Choroid plexus epithelial cell (primary cell): ENCODE results near the gene PANK2.

Experiments
- DNase-seq: peaks from one replicate; pipeline ENCODE4 v3.0.0-alpha.2; 2010; ENCODE audit warnings: low read depth
- H3K4me3 ChIP-seq: 2 replicates; pipeline ENCODE4 v1.5.1; 2011; ENCODE audit warnings: low read depth, mild to moderate bottlenecking, control low read depth, low read length, moderate library complexity
- TF ChIP-seq, protein P1 (sequence below): conservative IDR thresholded peaks from 2 replicates; pipeline ENCODE4 v1.5.1; 2011; ENCODE audit warnings: low read depth, mild to moderate bottlenecking, control low read depth, inconsistent platforms, low read length, moderate library complexity

The PANK2 gene

DNA sequence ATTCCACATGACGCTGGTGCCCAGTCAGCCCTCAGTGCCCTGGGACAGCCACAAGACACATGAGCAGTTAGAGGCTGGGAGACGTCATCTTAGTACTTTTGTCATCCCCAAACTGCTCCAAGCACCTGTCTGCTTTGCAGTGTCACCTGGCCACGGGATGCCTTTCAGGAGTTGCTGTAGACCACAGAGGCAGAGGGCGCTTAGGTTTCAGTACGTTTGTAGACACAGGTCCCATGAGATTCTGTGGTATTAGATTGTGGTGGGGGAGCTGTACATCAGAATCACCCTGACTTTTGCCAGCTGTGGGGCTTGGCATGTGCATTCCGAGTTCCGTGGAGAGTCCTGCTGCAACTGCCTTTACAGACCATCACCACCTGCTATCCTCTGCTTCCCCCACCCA, 25.9 kb upstream of the PANK2 start:
- DNase-seq, result no peak
- no peak overlapping the region for H3K4me3 ChIP-seq
- TF ChIP-seq, protein P1, sequence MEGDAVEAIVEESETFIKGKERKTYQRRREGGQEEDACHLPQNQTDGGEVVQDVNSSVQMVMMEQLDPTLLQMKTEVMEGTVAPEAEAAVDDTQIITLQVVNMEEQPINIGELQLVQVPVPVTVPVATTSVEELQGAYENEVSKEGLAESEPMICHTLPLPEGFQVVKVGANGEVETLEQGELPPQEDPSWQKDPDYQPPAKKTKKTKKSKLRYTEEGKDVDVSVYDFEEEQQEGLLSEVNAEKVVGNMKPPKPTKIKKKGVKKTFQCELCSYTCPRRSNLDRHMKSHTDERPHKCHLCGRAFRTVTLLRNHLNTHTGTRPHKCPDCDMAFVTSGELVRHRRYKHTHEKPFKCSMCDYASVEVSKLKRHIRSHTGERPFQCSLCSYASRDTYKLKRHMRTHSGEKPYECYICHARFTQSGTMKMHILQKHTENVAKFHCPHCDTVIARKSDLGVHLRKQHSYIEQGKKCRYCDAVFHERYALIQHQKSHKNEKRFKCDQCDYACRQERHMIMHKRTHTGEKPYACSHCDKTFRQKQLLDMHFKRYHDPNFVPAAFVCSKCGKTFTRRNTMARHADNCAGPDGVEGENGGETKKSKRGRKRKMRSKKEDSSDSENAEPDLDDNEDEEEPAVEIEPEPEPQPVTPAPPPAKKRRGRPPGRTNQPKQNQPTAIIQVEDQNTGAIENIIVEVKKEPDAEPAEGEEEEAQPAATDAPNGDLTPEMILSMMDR, result no peak

DNA sequence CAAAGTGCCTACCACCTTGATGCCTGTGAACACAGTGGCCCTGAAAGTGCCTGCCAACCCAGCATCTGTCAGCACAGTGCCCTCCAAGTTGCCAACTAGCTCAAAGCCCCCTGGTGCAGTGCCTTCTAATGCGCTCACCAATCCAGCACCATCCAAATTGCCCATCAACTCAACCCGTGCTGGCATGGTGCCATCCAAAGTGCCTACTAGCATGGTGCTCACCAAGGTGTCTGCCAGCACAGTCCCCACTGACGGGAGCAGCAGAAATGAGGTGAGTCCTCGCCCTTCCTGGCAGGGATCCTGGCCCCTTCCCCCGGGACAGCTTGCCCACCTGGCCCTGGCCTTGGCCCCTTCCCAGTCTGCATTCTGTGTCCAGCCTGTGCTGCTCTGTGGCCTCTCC, 24.7 kb upstream of the PANK2 start:
- DNase-seq, result no peak
- no peak overlapping the region for H3K4me3 ChIP-seq
- TF ChIP-seq, protein P1, result no peak

DNA sequence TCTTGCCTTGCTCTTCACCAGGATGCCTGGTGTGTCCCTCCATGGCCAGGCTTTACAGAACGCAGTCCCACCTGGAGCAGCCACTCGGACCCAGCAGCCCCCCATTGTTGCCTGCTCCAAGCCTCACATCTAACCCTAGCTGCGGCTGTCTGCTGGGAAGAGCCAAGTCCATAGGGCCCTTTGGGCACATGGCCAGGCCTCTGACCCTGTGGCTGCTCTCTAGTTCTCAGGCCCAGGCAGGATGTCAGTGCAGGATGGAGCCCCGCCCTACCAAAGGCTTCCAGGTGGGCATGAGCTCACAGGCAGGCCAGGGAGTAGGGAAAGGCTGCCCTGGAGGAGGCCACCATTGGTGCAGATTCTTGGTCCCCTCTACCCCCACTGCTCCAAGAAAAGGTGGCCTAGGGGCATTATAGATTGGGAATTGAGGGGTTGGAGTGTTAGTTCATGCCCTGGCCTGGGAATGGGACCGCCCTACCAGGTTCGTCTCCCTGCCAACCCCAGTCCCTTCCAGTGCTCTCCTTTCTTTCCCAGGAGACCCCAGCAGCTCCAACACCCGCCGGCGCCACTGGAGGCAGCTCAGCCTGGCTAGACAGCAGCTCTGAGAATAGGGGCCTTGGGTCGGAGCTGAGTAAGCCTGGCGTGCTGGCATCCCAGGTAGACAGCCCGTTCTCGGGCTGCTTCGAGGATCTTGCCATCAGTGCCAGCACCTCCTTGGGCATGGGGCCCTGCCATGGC, 23.9 kb upstream of the PANK2 start:
- TF ChIP-seq, protein P1, result no peak
- no peak for DNase-seq
- H3K4me3 ChIP-seq, result no peak overlapping the region

DNA sequence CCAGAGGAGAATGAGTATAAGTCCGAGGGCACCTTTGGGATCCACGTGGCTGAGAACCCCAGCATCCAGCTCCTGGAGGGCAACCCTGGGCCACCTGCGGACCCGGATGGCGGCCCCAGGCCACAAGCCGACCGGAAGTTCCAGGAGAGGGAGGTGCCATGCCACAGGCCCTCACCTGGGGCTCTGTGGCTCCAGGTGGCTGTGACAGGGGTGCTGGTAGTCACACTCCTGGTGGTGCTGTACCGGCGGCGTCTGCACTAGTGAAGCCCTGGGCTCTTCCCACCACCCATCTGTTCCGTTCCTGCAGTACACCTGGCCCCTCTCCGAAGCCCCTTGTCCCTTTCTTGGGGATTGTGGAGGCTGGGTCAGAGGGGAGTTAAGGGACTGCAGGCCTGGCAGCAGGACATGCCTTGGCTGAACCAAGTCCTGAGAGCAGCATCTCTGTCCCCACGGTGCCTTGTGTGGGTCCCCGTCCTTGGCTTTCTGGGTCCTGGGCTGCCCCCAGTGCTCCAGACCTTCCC, 23.2 kb upstream of the PANK2 start:
- H3K4me3 ChIP-seq, result no peak overlapping the region
- no peak for DNase-seq
- TF ChIP-seq, protein P1, result no peak

DNA sequence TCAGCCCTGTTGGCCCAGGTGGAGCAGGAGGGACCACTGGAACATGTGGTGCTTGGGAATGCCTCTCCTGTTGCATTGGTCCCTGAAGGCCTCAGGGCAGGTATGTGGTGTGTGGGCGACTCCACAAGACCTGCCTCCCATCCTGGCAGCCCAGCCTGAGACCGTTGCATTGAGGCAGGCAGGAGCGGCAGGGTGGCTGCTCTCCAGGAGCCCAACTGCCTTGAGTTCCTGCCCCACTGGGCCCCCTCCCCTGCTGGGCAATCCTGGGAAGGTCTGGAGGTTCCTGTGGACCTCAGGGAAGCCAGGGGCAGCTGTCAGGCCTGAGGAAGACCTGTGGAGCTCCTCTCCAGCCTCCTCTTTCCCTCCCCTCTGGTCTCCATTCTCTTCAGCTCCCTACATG, 22.7 kb upstream of the PANK2 start:
- TF ChIP-seq, protein P1, result no peak
- no peak overlapping the region for H3K4me3 ChIP-seq
- no peak for DNase-seq

DNA sequence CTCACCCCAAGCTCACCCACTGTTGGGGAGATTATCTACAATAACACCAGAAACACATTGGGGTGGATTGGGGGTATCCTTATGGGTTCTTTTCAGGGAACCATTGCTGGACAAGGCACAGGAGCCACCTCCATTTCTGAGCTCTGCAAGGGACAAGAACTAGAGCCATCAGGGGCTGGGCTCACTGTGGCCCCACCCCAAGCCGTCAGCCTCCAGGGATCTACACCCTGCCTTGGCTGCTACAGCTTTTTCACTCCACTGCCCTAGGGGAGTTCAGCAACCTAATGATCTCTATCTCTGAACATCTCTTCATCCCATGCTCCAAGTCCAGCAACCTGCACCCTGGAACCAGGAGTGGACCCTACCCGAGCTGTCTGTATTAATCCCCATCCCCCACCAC, 21.4 kb upstream of the PANK2 start:
- DNase-seq, result no peak
- no peak overlapping the region for H3K4me3 ChIP-seq
- TF ChIP-seq, protein P1, result no peak
